ENCODE data around the gene SDK2. TPM values are rescaled to one million over a fixed set of nuclear protein-coding genes. Genes with fewer than 3 reads are reported as not detected.

Gene SDK2
- total and polyA plus RNA-seq, 2 experiments from 2014 or later = 0.74 to 5.1 TPM

- Histone ChIP-seq H3K79me2 (replicated peaks; ENCODE audit: insufficient read depth) (no peaks in the 10 kb centered on the region), H3K9me2 (ENCODE audit: insufficient read depth) (no peaks in the 10 kb centered on the region), H3K27ac (ENCODE audit: low read depth) (no peak overlapping the region), H3K4me1 (ENCODE audit: insufficient read depth) (peaks cover 10% of the 10 kb centered on the region; the same call in 1 of the 2 replicates), H3F3A (replicated peaks; ENCODE audit: low read depth) (no peaks in the 10 kb centered on the region), H3K27me3 (ENCODE audit: insufficient read depth) (peaks cover 42% of the 10 kb centered on the region), H2AFZ (no peak overlapping the region), H4K20me1 (replicated peaks; ENCODE audit: insufficient read depth) (no peaks in the 10 kb centered on the region), H3K4me2 (no peak overlapping the region), H3K36me3 (ENCODE audit: insufficient read depth) (no peaks in the 10 kb centered on the region), H3K4me3 (no peak overlapping the region)
- H3K36me3 Mint-ChIP-seq (ENCODE audit: low read depth) = no peaks in the 10 kb centered on the region
- no peak overlapping the region for H3K27ac Mint-ChIP-seq
- DNase-seq (ENCODE audit: low spot score) (no peak), ATAC-seq (no peak)
- H3K4me3 Mint-ChIP-seq = no peak overlapping the region
- peaks cover 33% of the 10 kb centered on the region for H3K27me3 Mint-ChIP-seq (ENCODE audit: insufficient read depth, low read depth, poor library complexity)
- H3K4me1 Mint-ChIP-seq = peaks cover 24% of the 10 kb centered on the region
- no peaks in the 10 kb centered on the region; the same call in 2 of the 3 replicates for H3K9me3 Mint-ChIP-seq
- no peak for TF ChIP-seq EZH2phosphoT487 (IDR thresholded peaks at IDR 0.05; ENCODE audit: unreplicated experiment)
- no peak for TF ChIP-seq CREB1 (CRISPR knock-in tag; IDR thresholded peaks at IDR 0.05; ENCODE audit: low read depth)
- no peak for TF ChIP-seq JUNB (IDR thresholded peaks at IDR 0.05; ENCODE audit: unreplicated experiment)
- TF ChIP-seq, protein P1, sequence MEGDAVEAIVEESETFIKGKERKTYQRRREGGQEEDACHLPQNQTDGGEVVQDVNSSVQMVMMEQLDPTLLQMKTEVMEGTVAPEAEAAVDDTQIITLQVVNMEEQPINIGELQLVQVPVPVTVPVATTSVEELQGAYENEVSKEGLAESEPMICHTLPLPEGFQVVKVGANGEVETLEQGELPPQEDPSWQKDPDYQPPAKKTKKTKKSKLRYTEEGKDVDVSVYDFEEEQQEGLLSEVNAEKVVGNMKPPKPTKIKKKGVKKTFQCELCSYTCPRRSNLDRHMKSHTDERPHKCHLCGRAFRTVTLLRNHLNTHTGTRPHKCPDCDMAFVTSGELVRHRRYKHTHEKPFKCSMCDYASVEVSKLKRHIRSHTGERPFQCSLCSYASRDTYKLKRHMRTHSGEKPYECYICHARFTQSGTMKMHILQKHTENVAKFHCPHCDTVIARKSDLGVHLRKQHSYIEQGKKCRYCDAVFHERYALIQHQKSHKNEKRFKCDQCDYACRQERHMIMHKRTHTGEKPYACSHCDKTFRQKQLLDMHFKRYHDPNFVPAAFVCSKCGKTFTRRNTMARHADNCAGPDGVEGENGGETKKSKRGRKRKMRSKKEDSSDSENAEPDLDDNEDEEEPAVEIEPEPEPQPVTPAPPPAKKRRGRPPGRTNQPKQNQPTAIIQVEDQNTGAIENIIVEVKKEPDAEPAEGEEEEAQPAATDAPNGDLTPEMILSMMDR (conservative IDR thresholded peaks at IDR 0.05; ENCODE audit: low read depth in 2 of 2) = no peak
- TF ChIP-seq, protein P2, sequence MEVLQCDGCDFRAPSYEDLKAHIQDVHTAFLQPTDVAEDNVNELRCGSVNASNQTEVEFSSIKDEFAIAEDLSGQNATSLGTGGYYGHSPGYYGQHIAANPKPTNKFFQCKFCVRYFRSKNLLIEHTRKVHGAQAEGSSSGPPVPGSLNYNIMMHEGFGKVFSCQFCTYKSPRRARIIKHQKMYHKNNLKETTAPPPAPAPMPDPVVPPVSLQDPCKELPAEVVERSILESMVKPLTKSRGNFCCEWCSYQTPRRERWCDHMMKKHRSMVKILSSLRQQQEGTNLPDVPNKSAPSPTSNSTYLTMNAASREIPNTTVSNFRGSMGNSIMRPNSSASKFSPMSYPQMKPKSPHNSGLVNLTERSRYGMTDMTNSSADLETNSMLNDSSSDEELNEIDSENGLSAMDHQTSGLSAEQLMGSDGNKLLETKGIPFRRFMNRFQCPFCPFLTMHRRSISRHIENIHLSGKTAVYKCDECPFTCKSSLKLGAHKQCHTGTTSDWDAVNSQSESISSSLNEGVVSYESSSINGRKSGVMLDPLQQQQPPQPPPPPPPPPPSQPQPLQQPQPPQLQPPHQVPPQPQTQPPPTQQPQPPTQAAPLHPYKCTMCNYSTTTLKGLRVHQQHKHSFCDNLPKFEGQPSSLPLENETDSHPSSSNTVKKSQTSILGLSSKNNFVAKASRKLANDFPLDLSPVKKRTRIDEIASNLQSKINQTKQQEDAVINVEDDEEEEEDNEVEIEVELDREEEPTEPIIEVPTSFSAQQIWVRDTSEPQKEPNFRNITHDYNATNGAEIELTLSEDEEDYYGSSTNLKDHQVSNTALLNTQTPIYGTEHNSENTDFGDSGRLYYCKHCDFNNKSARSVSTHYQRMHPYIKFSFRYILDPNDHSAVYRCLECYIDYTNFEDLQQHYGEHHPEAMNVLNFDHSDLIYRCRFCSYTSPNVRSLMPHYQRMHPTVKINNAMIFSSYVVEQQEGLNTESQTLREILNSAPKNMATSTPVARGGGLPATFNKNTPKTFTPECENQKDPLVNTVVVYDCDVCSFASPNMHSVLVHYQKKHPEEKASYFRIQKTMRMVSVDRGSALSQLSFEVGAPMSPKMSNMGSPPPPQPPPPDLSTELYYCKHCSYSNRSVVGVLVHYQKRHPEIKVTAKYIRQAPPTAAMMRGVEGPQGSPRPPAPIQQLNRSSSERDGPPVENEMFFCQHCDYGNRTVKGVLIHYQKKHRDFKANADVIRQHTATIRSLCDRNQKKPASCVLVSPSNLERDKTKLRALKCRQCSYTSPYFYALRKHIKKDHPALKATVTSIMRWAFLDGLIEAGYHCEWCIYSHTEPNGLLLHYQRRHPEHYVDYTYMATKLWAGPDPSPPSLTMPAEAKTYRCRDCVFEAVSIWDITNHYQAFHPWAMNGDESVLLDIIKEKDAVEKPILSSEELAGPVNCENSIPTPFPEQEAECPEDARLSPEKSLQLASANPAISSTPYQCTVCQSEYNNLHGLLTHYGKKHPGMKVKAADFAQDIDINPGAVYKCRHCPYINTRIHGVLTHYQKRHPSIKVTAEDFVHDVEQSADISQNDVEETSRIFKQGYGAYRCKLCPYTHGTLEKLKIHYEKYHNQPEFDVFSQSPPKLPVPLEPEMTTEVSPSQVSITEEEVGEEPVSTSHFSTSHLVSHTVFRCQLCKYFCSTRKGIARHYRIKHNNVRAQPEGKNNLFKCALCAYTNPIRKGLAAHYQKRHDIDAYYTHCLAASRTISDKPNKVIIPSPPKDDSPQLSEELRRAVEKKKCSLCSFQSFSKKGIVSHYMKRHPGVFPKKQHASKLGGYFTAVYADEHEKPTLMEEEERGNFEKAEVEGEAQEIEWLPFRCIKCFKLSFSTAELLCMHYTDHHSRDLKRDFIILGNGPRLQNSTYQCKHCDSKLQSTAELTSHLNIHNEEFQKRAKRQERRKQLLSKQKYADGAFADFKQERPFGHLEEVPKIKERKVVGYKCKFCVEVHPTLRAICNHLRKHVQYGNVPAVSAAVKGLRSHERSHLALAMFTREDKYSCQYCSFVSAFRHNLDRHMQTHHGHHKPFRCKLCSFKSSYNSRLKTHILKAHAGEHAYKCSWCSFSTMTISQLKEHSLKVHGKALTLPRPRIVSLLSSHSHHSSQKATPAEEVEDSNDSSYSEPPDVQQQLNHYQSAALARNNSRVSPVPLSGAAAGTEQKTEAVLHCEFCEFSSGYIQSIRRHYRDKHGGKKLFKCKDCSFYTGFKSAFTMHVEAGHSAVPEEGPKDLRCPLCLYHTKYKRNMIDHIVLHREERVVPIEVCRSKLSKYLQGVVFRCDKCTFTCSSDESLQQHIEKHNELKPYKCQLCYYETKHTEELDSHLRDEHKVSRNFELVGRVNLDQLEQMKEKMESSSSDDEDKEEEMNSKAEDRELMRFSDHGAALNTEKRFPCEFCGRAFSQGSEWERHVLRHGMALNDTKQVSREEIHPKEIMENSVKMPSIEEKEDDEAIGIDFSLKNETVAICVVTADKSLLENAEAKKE (CRISPR knock-in tag; IDR thresholded peaks at IDR 0.05) = no peak
- TF ChIP-seq ZNF114 (CRISPR knock-in tag; IDR thresholded peaks at IDR 0.05) = no peak
- TF ChIP-seq STAT1 (IDR thresholded peaks at IDR 0.05; ENCODE audit: unreplicated experiment) = no peak
- TF ChIP-seq EZH2 (IDR thresholded peaks at IDR 0.05; ENCODE audit: low read depth, unreplicated experiment) = no peak
- TF ChIP-seq ZNF331 (CRISPR knock-in tag; IDR thresholded peaks at IDR 0.05; ENCODE audit: low read depth) = no peak
- TF ChIP-seq POLR2AphosphoS5 (IDR thresholded peaks at IDR 0.05; ENCODE audit: low read depth) = no peak
- TF ChIP-seq NANOG (IDR thresholded peaks at IDR 0.05; ENCODE audit: borderline replicate concordance) = no peak
- TF ChIP-seq REST (IDR thresholded peaks at IDR 0.05; ENCODE audit: unreplicated experiment) = no peak
- TF ChIP-seq, protein P3, sequence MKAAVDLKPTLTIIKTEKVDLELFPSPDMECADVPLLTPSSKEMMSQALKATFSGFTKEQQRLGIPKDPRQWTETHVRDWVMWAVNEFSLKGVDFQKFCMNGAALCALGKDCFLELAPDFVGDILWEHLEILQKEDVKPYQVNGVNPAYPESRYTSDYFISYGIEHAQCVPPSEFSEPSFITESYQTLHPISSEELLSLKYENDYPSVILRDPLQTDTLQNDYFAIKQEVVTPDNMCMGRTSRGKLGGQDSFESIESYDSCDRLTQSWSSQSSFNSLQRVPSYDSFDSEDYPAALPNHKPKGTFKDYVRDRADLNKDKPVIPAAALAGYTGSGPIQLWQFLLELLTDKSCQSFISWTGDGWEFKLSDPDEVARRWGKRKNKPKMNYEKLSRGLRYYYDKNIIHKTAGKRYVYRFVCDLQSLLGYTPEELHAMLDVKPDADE (IDR thresholded peaks at IDR 0.05) = no peak
Observed at GRCh38 chr17:73648543-73648820, 4.2 kb upstream of the SDK2 start.
